Measurements from ENCODE around the gene LEKR1. TPM values are rescaled to one million over a fixed set of nuclear protein-coding genes. Genes with fewer than 3 reads are reported as not detected.
A peak's percentile ranks its signal among the peaks of the same experiment; 100 is the strongest.

LEKR1 gene
- total RNA-seq, 1 donor from 2014 or later = 3.4 TPM

GRCh38 chr3:157078131-157078810, 252.1 kb downstream of the LEKR1 start:
- Mint-ChIP-seq H3K36me3 (no peaks in the 10 kb centered on the region), H3K27ac (no peak overlapping the region), H3K4me1 (peaks cover 32% of the 10 kb centered on the region), H3K4me3 (no peak overlapping the region), H3K9me3 (no peaks in the 10 kb centered on the region), H3K27me3 (ENCODE audit: low read depth) (no peaks in the 10 kb centered on the region)
- no peak for TF ChIP-seq CTCF (IDR thresholded peaks at IDR 0.05; ENCODE audit: unreplicated experiment)
- DNase-seq (ENCODE audit: low spot score in 2 of 2, unreplicated experiment in 2 of 2) = no peak

DNA sequence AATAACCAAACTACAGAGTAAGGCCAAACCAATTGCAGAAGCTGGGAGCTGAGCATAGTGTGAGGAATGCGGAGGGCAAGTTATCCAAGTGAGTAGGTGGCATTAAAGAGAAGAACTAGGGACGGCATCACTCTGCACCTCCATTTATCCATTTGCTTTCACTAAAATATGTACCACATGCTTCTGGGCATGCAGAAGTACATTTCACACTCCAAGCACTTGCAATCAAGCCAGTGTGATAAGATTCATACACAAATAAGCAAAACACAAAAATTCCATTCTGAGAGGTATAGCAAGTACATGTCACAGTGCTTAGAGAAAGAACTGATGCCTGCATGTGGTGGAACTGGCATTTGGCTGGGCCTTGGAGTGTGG, 252.6 kb downstream of the LEKR1 start:
- no peak for TF ChIP-seq CTCF (IDR thresholded peaks at IDR 0.05; ENCODE audit: unreplicated experiment)
- DNase-seq (ENCODE audit: low spot score in 2 of 2, unreplicated experiment in 2 of 2) = no peak
- H3K4me1 Mint-ChIP-seq = peaks cover 29% of the 10 kb centered on the region
- no peaks in the 10 kb centered on the region for H3K36me3 Mint-ChIP-seq
- no peak overlapping the region for H3K4me3 Mint-ChIP-seq
- H3K27me3 Mint-ChIP-seq (ENCODE audit: low read depth) = no peaks in the 10 kb centered on the region
- no peak overlapping the region for H3K27ac Mint-ChIP-seq
- H3K9me3 Mint-ChIP-seq = no peaks in the 10 kb centered on the region

DNA sequence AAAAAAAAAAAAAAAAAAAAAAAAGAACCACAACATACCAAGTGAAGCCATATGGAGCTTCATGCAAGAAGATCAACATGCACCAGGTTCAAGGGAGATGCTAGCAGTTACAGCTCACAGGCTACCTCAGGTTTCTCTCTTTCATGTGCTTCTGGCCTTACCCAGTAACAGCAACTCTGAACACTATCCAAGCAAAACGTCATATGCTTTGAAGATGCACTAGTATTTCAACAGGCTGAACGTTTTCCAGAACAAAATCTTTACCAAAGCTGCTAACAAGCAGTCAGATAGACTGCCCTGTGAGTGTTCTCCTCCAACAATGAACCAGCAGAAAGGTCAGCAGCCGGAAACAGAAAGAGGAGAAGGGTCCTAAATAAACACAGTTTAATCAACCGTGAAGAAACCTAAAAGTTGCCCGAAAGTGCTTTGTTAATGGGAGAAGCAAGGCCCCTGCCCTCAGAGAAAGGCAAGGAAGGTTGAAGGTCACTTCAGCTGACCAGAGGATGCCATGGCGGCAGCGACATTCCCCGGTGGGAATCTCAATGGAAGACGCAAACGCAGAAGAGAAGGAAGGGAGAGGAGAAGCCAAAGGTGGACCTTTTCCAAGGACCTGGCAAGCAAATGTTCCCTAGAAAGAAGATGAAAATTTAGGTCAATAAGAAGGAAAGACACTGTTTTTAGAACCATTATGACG, 253.7 kb downstream of the LEKR1 start:
- Mint-ChIP-seq H3K4me1 (peaks cover 27% of the 10 kb centered on the region), H3K4me3 (no peak overlapping the region), H3K27me3 (ENCODE audit: low read depth) (no peaks in the 10 kb centered on the region), H3K36me3 (no peaks in the 10 kb centered on the region), H3K27ac (peak overlapping the region; percentile 30), H3K9me3 (no peaks in the 10 kb centered on the region)
- TF ChIP-seq CTCF (IDR thresholded peaks at IDR 0.05; ENCODE audit: unreplicated experiment) = no peak
- DNase-seq (ENCODE audit: low spot score in 2 of 2, unreplicated experiment in 2 of 2) = no peak

DNA sequence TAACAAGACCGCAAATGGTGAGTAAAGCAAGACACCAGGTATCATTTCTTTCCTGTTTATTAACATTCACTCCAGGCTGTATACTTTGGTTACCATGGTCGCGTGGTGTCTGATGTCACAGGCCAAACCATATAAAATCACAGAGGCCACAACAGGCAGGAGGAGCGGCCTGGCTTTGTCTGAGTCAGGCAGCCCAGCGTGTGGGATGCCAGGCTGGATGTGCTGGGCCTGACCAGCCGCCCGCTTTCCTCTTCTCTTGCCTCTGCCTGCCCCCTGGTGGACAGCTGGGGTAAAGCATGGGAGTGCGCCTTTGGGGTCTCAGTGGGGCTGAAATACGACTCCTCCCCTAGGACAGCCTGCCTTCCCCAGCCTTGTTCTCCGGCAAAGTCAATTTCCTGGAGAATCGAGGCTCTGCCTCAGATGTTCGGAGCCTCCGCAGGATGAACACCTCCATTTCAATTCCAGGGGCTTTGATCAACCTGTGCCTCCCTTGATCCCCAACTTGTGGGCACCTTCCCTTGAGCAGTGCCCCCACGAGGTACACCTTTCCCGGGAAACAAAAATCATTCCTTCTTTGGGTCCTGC, 255.6 kb downstream of the LEKR1 start:
- H3K36me3 Mint-ChIP-seq = no peaks in the 10 kb centered on the region
- no peaks in the 10 kb centered on the region for H3K9me3 Mint-ChIP-seq
- TF ChIP-seq CTCF (IDR thresholded peaks at IDR 0.05; ENCODE audit: unreplicated experiment) = peak; percentile 98
- H3K27me3 Mint-ChIP-seq (ENCODE audit: low read depth) = no peaks in the 10 kb centered on the region
- peak overlapping the region; percentile 24 for H3K4me3 Mint-ChIP-seq
- peaks cover 29% of the 10 kb centered on the region for H3K4me1 Mint-ChIP-seq
- peak overlapping the region; percentile 77 for H3K27ac Mint-ChIP-seq
- peak; percentile 83 to 99 for DNase-seq (ENCODE audit: low spot score in 2 of 2, unreplicated experiment in 2 of 2)

DNA sequence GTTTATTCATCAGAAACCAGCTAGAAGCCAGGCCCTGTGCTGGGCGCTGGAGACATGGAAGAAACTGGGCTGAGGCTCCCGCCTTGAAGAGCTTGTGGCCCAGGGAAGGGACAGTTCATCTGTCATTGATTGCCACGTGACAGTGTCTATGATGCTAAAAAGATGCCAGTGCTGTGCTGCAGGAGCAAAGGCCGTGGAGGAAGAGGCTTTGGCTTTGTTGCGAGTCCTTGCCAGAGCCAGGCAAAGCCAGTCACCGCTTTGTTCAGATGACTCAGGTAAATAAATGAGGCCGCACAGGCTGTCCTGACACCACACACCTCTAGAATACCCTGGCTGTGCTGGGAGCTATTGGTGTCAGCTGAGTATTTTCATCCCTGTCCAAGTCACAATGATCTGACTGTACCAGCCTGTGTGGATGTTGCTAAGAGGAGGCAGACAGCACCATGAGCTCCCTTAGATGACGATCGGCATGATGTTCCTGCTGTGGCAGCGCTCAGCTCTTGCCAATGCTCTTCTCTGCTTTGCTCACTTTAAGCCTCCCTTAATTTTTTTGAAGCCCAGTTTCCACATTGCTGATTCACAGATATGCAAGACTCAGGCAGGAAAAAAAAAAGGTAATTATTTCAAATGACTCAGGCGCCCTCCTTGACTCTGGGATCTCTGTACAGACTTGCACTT, 256.3 kb downstream of the LEKR1 start:
- Mint-ChIP-seq H3K27ac (no peak overlapping the region), H3K36me3 (no peaks in the 10 kb centered on the region), H3K4me1 (peaks cover 36% of the 10 kb centered on the region)

More for the DNA sequence above, 256.3 kb downstream of the LEKR1 start:
- H3K27me3 Mint-ChIP-seq (ENCODE audit: low read depth) = no peaks in the 10 kb centered on the region
- no peak overlapping the region for H3K4me3 Mint-ChIP-seq
- no peaks in the 10 kb centered on the region for H3K9me3 Mint-ChIP-seq
- DNase-seq (ENCODE audit: low spot score in 2 of 2, unreplicated experiment in 2 of 2) = no peak
- TF ChIP-seq CTCF (IDR thresholded peaks at IDR 0.05; ENCODE audit: unreplicated experiment) = no peak
